Kidney capillary endothelial cell (primary cell): Measurements from ENCODE around the gene CCDC184.
"Not testable (repeated sequence)": the region's sequence is repeated elsewhere in the genome, so short reads cannot be mapped to it uniquely, and the experiment has no call there.

Experiments used
- DNase-seq: peaks from one replicate; pipeline ENCODE4 v3.0.0-alpha.2; 2018; ENCODE audit warnings: low spot score

CCDC184 gene

GRCh38 chr12:48203192-48203591 lies 19.7 kb downstream of the CCDC184 start, which contains the start of gene OR10AD1:
TSS of gene OR10AD1 (minus strand) at chr12:48203292. CDS start at chr12:48203292, 0 bp downstream.
- DNase-seq: no peak

DNA sequence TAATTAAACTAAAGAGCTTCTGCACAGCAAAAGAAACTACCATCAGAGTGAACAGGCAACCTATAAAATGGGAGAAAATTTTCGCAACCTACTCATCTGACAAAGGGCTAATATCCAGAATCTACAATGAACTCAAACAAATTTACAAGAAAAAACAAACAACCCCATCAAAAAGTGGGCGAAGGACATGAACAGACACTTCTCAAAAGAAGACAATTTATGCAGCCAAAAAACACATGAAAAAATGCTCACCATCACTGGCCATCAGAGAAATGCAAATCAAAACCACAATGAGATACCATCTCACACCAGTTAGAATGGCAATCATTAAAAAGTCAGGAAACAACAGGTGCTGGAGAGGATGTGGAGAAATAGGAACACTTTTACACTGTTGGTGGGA lies 26.1 kb downstream of the CCDC184 start:
- not testable (repeated sequence) for DNase-seq

DNA sequence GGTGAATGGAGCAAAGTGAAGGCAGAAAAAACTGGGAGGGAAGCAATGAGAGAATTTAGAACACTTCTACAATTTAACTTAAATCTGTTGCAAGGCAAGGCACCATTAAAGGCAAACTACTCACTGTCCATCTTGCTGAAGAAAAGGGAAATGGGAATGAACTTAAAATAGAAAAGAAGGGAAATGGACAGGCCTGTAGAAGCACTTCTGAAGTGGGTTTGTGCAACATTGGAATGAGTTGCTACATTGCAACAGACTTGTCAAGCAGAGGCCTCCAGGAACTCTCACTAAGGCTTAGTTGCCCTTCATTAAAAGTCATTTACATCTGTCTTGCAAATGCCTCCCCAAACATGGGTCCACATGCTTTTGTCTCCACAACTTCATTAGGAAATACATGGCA lies 33.3 kb downstream of the CCDC184 start:
- DNase-seq: no peak

DNA sequence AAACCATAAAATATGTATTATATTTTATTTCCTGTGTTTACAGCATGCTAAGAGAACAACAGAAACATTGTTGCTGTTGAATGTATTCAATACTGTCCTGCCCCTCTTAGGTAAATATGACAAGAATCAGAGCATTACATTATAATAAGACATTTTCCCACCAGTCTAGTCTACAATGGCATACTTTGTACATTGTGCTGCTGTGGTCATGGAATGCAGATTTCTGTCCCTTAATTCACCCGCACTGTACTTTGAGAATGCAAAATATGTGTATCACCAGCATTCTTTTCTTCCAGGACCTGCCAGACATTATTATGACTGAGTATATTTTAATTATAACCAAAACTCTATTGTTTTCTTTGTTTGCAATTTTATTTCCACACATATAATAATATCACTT lies 36.2 kb downstream of the CCDC184 start:
- no peak for DNase-seq

DNA sequence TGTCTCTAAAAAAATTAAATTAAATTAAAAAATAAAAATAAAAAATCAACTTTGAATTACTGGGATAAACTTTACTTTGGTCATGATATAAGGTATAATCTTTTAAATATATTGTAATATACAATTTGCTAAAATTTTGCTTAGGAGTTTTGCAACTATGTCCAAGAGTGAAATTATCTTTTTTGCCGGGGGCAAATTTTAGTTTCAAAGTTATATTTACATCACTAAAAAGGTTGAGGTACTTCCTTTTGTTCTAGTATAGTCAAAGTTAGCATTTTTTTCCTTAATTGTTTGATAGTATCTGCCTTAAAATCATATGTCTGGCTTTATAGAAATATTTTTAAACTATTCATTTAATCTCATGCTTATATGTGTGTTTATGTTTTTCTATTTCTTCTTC lies 37.3 kb downstream of the CCDC184 start:
- DNase-seq: no peak

GRCh38 chr12:48221645-48222044 lies 38.2 kb downstream of the CCDC184 start:
- no peak for DNase-seq

DNA sequence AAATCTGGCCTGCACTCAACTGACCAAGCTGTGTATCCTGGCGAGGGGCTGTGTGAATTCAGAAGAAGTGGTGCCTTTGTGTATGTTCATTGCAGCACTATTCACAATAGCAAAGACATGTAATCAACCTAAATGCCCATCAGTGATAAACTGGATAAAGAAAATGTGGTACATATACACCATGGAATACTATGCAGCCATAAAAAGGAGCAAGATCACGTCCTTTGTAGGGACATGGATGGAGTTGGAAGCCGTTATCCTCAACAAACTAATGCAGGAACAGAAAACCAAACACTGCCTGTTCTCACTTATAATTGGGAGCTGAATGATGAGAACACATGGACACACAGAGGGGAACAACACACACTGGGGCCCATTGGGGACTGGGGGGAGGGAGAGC lies 41.1 kb downstream of the CCDC184 start:
- DNase-seq: not testable (repeated sequence)

DNA sequence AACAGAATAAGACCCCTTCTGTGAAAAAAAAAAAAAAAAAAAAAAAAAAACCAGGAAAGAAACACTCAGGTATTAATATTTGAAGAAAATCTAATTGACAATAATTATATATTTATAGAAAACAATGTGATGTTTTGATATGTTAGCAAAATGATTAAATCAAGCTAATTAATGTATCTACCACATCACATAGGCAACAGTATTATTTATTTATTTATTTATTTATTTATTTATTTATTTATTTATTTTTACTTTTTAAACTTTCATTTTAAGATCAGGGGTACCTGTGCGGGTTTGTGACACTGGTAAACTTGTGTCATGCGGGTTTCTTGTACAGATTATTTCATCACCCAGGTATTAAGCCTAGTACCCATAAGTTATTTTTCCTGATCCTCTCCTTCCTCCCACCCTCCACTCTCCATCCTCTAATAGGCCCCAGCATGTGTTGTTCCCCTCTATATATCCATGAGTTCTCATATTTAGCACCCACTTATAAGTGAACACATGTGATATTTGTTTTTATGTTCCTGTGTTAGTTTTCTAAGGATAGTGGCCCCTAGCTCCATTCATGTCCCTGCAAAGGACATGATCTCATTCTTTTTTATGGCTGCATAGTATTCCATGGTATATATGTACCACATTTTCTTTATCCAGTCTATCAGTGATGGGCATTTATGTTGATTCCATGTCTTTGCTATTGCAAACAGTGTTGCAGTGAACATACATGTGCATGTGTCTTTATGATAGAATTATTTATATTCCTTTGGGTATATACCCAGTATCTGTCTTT lies 47.9 kb downstream of the CCDC184 start:
- DNase-seq: not testable (repeated sequence)
